ENCODE measurements around the gene GPN2.

Gene GPN2

GRCh38 chr1:26889551-26890466, at the start of gene GPN2:
TSS of gene GPN2 (minus strand) at chr1:26890283. CDS start at chr1:26890096, 187 bp downstream.
- no peaks in the 10 kb centered on the region for H3K9me3 Mint-ChIP-seq
- H3K27me3 Mint-ChIP-seq, result no peaks in the 10 kb centered on the region
- peak within 1 kb of the TSS; percentile 97 for H3K27ac Mint-ChIP-seq
- ATAC-seq (replicated peaks) (peak; percentile 97 to 98), DNase-seq (peak; percentile 71)
- peaks cover 49 to 60% of the 10 kb centered on the region in 2 donors for H3K36me3 Mint-ChIP-seq
- peak within 1 kb of the TSS; percentile 97 to 98 for H3K4me3 Mint-ChIP-seq
- peaks cover 29 to 46% of the 10 kb centered on the region in 2 donors for H3K4me1 Mint-ChIP-seq

- no peaks in the 10 kb centered on the region for H3K27me3 Mint-ChIP-seq
- DNase-seq (no peak), ATAC-seq (replicated peaks) (no peak)
- peaks cover 35 to 44% of the 10 kb centered on the region in 2 donors for H3K36me3 Mint-ChIP-seq
- no peak overlapping the region for H3K27ac Mint-ChIP-seq
- peaks cover 5% of the 10 kb centered on the region in 2 donors for H3K4me1 Mint-ChIP-seq
- no peak overlapping the region for H3K4me3 Mint-ChIP-seq
- no peaks in the 10 kb centered on the region for H3K9me3 Mint-ChIP-seq
These were observed 48.6 kb upstream of the GPN2 start for GRCh38 chr1:26938659-26939025.

GRCh38 chr1:26938004-26938658, 48.0 kb upstream of the GPN2 start:
- H3K4me3 Mint-ChIP-seq, result no peak overlapping the region
- DNase-seq, result no peak
- H3K9me3 Mint-ChIP-seq, result no peaks in the 10 kb centered on the region
- ATAC-seq (replicated peaks), result no peak
- H3K4me1 Mint-ChIP-seq, result peaks cover 5 to 7% of the 10 kb centered on the region in 2 donors
- H3K27ac Mint-ChIP-seq, result no peak overlapping the region
- no peaks in the 10 kb centered on the region for H3K27me3 Mint-ChIP-seq
- H3K36me3 Mint-ChIP-seq, result peaks cover 33 to 41% of the 10 kb centered on the region in 2 donors

GRCh38 chr1:26936823-26937222, 46.7 kb upstream of the GPN2 start:
- H3K9me3 Mint-ChIP-seq, result no peaks in the 10 kb centered on the region
- no peak for ATAC-seq (replicated peaks)
- H3K27me3 Mint-ChIP-seq, result no peaks in the 10 kb centered on the region
- no peak overlapping the region for H3K4me3 Mint-ChIP-seq
- H3K27ac Mint-ChIP-seq, result no peak overlapping the region
- peaks cover 28 to 35% of the 10 kb centered on the region in 2 donors for H3K36me3 Mint-ChIP-seq
- peaks cover 9 to 18% of the 10 kb centered on the region in 2 donors for H3K4me1 Mint-ChIP-seq
- no peak for DNase-seq

GRCh38 chr1:26932531-26932930, 42.4 kb upstream of the GPN2 start:
- peak; percentile 14 for DNase-seq
- H3K27me3 Mint-ChIP-seq, result no peaks in the 10 kb centered on the region
- peaks cover 31 to 34% of the 10 kb centered on the region in 2 donors for H3K36me3 Mint-ChIP-seq
- H3K9me3 Mint-ChIP-seq, result no peaks in the 10 kb centered on the region
- H3K4me1 Mint-ChIP-seq, result peaks cover 7 to 18% of the 10 kb centered on the region in 2 donors
- H3K4me3 Mint-ChIP-seq, result peak overlapping the region; percentile 37 to 48
- peak overlapping the region; percentile 90 for H3K27ac Mint-ChIP-seq
- peak; percentile 100 for ATAC-seq (replicated peaks)

- Mint-ChIP-seq H3K9me3 (no peaks in the 10 kb centered on the region), H3K4me1 (peaks cover 15 to 50% of the 10 kb centered on the region in 2 donors), H3K27me3 (no peaks in the 10 kb centered on the region), H3K36me3 (peaks cover 25 to 33% of the 10 kb centered on the region in 2 donors), H3K4me3 (peak overlapping the region; percentile 96 to 100), H3K27ac (peak overlapping the region; percentile 42)
- no peak for DNase-seq
- no peak for ATAC-seq (replicated peaks)
These were observed 33.6 kb upstream of the GPN2 start for GRCh38 chr1:26923711-26924110.

GRCh38 chr1:26922901-26923300, 32.8 kb upstream of the GPN2 start:
- Mint-ChIP-seq H3K4me1 (peaks cover 15 to 50% of the 10 kb centered on the region in 2 donors), H3K27ac (peak overlapping the region; percentile 76), H3K27me3 (no peaks in the 10 kb centered on the region), H3K9me3 (no peaks in the 10 kb centered on the region), H3K4me3 (peak overlapping the region; percentile 96 to 100), H3K36me3 (peaks cover 20 to 25% of the 10 kb centered on the region in 2 donors)
- DNase-seq (no peak), ATAC-seq (replicated peaks) (no peak)

GRCh38 chr1:26922431-26922729, 32.3 kb upstream of the GPN2 start:
- Mint-ChIP-seq H3K4me1 (peaks cover 15 to 50% of the 10 kb centered on the region in 2 donors), H3K27me3 (no peaks in the 10 kb centered on the region), H3K4me3 (peak overlapping the region; percentile 96 to 100), H3K36me3 (peaks cover 16 to 23% of the 10 kb centered on the region in 2 donors), H3K9me3 (no peaks in the 10 kb centered on the region), H3K27ac (peak overlapping the region; percentile 99)
- DNase-seq (no peak), ATAC-seq (replicated peaks) (no peak)

GRCh38 chr1:26921540-26922430, 31.7 kb upstream of the GPN2 start, which contains the start of gene NUDC:
TSS of gene NUDC (plus strand) at chr1:26921743. CDS start at chr1:26921849, 106 bp downstream.
- H3K4me1 Mint-ChIP-seq, result peaks cover 12 to 46% of the 10 kb centered on the region in 2 donors
- ATAC-seq (replicated peaks) (peak; percentile 93 to 96), DNase-seq (peak; percentile 96)
- H3K27me3 Mint-ChIP-seq, result no peaks in the 10 kb centered on the region
- peaks cover 13 to 19% of the 10 kb centered on the region in 2 donors for H3K36me3 Mint-ChIP-seq
- H3K9me3 Mint-ChIP-seq, result no peaks in the 10 kb centered on the region
- H3K27ac Mint-ChIP-seq, result peak within 1 kb of the TSS; percentile 99
- peak within 1 kb of the TSS; percentile 96 to 100 for H3K4me3 Mint-ChIP-seq

GRCh38 chr1:26921126-26921539, 31.1 kb upstream of the GPN2 start:
- Mint-ChIP-seq H3K27me3 (no peaks in the 10 kb centered on the region), H3K9me3 (no peaks in the 10 kb centered on the region), H3K36me3 (peaks cover 9 to 13% of the 10 kb centered on the region in 2 donors), H3K4me3 (peak overlapping the region; percentile 96 to 100), H3K27ac (peak overlapping the region; percentile 99), H3K4me1 (peaks cover 12 to 44% of the 10 kb centered on the region in 2 donors)
- DNase-seq (no peak), ATAC-seq (replicated peaks) (peak; percentile 44 to 61)

- Mint-ChIP-seq H3K9me3 (no peaks in the 10 kb centered on the region), H3K27me3 (no peaks in the 10 kb centered on the region), H3K27ac (no peak overlapping the region), H3K4me3 (no peak overlapping the region), H3K36me3 (no peaks in the 10 kb centered on the region), H3K4me1 (peaks cover under 1 to 3% of the 10 kb centered on the region in 2 donors)
- ATAC-seq (replicated peaks), result no peak
- DNase-seq, result no peak
These were observed 25.2 kb upstream of the GPN2 start for GRCh38 chr1:26915204-26915842.

GRCh38 chr1:26913754-26914619, 23.9 kb upstream of the GPN2 start, which contains the start of gene NR0B2:
TSS of gene NR0B2 (minus strand) at chr1:26913975. CDS start at chr1:26913940, 35 bp downstream.
- Mint-ChIP-seq H3K9me3 (no peaks in the 10 kb centered on the region), H3K4me3 (no peak within 1 kb of the TSS), H3K27ac (no peak within 1 kb of the TSS), H3K36me3 (no peaks in the 10 kb centered on the region), H3K4me1 (no peaks in the 10 kb centered on the region), H3K27me3 (peaks cover 6 to 10% of the 10 kb centered on the region in 2 donors)
- DNase-seq, result no peak
- ATAC-seq (replicated peaks), result no peak

- DNase-seq (no peak), ATAC-seq (replicated peaks) (no peak)
- no peaks in the 10 kb centered on the region for H3K9me3 Mint-ChIP-seq
- H3K27me3 Mint-ChIP-seq, result peaks cover 6 to 10% of the 10 kb centered on the region in 2 donors
- no peaks in the 10 kb centered on the region for H3K4me1 Mint-ChIP-seq
- H3K27ac Mint-ChIP-seq, result no peak overlapping the region
- no peaks in the 10 kb centered on the region for H3K36me3 Mint-ChIP-seq
- H3K4me3 Mint-ChIP-seq, result no peak overlapping the region
These were observed 23.3 kb upstream of the GPN2 start for GRCh38 chr1:26913389-26913753.

All from stimulated activated naive B cell treated with anti-CD40 and anti-IgM and Interleukin-4, amounts not matched to agents 10 μg/mL and 1 μg/mL and 100 μg/mL, for 72 hours (primary cell).